Breast epithelium (tissue), 3 donors: ENCODE data around the gene DR1.

ENCODE experiments used
- CTCF ChIP-seq, 3 donors: fragments of 450-650 bp; IDR thresholded peaks; one replicate each; pipeline ENCODE4 v1.5.1; 2016 to 2017; ENCODE audit warnings: antibody characterized with exemption in 3 of 3, mild to moderate bottlenecking in 3 of 3, moderate library complexity in 3 of 3
- POLR2A ChIP-seq: fragments of 450-650 bp; IDR thresholded peaks from one replicate; pipeline ENCODE4 v1.6.1; 2016; ENCODE audit warnings: antibody characterized with exemption, mild to moderate bottlenecking, moderate library complexity
- POLR2AphosphoS5 ChIP-seq, 3 donors: sonication (generic); formaldehyde crosslinking; IDR thresholded peaks; one replicate each; pipeline ENCODE4 v1.6.1; 2017; ENCODE audit warnings: antibody characterized with exemption in 3 of 3

GRCh38 chr1:93350322-93350721 lies 4.6 kb downstream of the DR1 start:
- TF ChIP-seq POLR2A (no peak), CTCF (IDR thresholded peaks at IDR 0.05) (no peak), POLR2AphosphoS5 (IDR thresholded peaks at IDR 0.05) (no peak)
